Fibroblast of villous mesenchyme (primary cell): Measurements from ENCODE around the gene STEAP4. TPM values are rescaled to one million over a fixed set of nuclear protein-coding genes. Genes with fewer than 3 reads are reported as not detected.
A peak's percentile ranks its signal among the peaks of the same experiment; 100 is the strongest.

ENCODE experiments used
- DNase-seq: peaks from one replicate; pipeline ENCODE4 v3.0.0-alpha.2; 2010; ENCODE audit warnings: low read depth
- H3K4me3 ChIP-seq: 2 replicates; pipeline ENCODE4 v1.5.1; 2011; ENCODE audit warnings: low read depth, mild to moderate bottlenecking, low read length
- total RNA-seq: library from RNA; depleted of rRNA; stranded (reverse); fragments of >200 nt; gene quantifications from 2 replicates; pipeline ENCODE4 v1.2.3, GENCODE V29; 2012
- TF ChIP-seq, protein P1 (sequence below): IDR thresholded peaks from 2 replicates; pipeline ENCODE4 v1.5.1; 2012; ENCODE audit warnings: low read depth, mild to moderate bottlenecking, low read length; ENCODE audit not compliant: insufficient read depth

Gene STEAP4
- total RNA-seq, 1 donor, result under 0.01 TPM

DNA sequence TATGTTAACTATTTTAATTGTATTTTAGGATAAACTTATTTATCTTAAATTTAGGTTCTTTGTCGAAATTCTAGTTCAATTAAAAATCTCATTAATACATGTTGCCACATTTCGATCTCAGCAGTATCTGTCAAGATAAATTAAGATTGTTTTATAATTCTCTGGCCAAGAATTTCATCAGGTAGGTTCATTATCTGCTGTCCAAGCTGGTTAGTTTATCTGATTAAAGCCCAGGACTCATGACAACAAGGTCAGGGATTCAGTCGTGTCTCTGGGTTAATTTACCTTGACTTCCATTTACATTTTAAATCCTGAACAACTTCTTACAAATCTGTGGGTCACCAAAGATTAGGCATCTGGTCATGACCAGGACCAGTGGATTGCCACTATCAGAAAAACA is 7.6 kb downstream of the STEAP4 start:
- TF ChIP-seq, protein P1, sequence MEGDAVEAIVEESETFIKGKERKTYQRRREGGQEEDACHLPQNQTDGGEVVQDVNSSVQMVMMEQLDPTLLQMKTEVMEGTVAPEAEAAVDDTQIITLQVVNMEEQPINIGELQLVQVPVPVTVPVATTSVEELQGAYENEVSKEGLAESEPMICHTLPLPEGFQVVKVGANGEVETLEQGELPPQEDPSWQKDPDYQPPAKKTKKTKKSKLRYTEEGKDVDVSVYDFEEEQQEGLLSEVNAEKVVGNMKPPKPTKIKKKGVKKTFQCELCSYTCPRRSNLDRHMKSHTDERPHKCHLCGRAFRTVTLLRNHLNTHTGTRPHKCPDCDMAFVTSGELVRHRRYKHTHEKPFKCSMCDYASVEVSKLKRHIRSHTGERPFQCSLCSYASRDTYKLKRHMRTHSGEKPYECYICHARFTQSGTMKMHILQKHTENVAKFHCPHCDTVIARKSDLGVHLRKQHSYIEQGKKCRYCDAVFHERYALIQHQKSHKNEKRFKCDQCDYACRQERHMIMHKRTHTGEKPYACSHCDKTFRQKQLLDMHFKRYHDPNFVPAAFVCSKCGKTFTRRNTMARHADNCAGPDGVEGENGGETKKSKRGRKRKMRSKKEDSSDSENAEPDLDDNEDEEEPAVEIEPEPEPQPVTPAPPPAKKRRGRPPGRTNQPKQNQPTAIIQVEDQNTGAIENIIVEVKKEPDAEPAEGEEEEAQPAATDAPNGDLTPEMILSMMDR, result no peak
- H3K4me3 ChIP-seq, result no peak overlapping the region
- DNase-seq, result no peak

DNA sequence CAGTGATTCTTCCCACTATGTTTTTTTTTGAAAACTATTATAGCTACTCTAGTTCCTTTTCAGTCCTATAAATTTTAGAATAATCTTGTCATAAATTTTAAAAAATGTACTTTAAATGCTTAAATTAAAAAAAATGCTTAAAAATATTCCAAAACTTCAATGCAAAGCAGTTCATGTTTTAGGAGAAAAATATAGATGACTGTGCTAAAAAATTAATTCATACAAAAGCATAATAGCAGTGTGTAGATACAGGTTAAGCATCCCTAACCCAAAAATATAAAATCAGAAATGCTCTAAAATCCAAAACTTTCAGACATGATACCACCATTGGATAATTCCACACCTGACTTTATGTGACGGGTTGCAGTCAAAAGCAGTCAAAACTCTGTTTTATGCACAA is 12.8 kb downstream of the STEAP4 start:
- TF ChIP-seq, protein P1, result no peak
- H3K4me3 ChIP-seq, result no peak overlapping the region
- no peak for DNase-seq

DNA sequence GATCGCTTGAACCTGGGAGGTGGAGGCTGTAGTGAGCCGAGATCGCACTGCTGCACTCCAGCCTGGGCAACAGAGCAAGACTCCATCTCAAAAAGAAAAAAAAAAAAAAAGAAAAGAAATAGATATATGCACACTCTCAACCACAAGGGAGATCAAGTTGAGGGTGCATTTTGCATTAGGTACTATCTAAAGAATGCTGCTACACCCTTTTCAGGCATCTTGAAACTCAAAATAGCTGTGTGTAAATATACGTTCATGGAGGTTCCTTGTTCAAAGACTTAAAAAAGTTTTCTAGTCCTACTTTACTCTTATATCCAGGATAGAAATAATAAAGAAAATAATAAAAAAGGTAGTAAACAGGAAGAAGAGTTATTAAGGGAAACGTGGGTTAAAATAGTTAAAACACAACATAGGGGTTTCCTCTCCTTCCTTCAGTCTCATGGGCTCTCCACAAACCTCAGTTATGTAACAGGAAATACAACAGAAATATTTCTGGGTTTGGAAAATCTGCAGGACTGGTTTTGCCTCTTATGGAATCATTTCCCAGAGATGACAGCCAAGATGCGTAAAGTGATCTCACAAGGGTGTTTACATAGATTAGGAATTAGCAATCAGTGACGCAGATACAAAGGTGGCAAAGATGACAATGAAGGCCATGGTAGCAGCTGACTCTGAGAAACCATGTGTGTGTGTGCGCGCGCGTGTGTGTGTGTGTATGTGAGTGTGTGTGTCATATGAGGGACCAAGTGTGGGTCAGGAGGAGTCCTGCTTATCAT is 15.1 kb downstream of the STEAP4 start:
- TF ChIP-seq, protein P1, result no peak
- H3K4me3 ChIP-seq, result no peak overlapping the region
- peak; percentile 30 for DNase-seq

DNA sequence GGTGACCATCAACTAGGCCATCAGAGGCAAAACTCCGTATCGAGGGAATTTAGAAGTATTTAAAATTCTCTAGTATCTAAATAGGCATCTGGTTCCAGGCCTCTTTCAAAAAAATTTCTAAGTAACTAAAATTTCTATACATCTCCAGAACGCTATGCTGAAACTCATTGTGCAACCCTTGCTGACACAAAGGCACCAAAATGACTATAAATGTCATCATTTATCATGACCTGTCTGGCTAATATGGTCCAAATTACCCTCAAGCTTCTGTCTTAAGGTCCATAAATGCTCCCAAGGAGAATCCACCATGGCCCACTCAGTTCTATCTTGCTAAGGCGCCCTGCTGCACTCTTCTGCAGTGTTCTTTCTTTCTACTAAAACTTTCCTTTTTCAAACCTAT is 16.2 kb downstream of the STEAP4 start:
- DNase-seq, result no peak
- TF ChIP-seq, protein P1, result no peak
- no peak overlapping the region for H3K4me3 ChIP-seq

DNA sequence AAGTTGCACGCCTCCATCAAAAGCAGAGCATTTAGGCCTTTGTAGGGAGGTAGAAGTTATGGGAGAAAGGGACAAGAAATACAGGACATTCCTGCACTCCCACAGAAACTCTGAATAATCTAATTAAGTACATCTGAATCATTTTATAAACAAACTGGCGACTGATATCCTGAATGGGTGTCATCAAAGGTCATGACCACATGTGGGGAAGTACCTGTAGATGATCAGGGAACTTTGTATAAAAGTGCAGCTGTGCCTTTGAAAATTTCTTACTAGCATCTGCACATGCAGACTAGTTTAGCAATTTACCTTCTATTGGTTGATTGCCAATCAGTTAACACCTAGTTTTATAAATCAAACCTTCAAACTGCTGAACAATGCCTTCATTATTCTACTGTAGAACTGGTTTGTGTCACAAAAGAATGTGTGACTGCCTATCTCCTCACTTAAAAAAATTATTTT is 17.1 kb downstream of the STEAP4 start:
- TF ChIP-seq, protein P1, result no peak
- no peak overlapping the region for H3K4me3 ChIP-seq
- DNase-seq, result no peak

DNA sequence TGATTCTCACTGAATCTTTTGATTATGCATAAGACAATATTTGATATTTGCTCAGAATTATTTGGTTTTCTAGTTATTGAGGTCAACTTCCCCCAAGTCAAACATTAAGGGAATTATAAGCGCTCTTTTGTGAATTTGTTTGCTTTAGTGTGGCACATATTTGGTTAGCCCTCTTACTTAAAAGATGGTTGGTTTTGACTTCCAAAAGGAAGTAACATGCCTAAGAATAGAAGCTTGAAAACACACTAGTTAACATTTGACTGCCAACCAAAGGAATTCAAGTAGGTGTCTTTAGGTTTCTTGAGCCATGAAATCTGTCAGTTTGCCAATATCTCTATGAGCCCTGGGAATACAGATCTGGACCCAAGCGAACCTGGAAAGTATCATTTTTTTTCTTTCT is 24.9 kb downstream of the STEAP4 start:
- DNase-seq, result no peak
- TF ChIP-seq, protein P1, result no peak
- H3K4me3 ChIP-seq, result no peak overlapping the region

DNA sequence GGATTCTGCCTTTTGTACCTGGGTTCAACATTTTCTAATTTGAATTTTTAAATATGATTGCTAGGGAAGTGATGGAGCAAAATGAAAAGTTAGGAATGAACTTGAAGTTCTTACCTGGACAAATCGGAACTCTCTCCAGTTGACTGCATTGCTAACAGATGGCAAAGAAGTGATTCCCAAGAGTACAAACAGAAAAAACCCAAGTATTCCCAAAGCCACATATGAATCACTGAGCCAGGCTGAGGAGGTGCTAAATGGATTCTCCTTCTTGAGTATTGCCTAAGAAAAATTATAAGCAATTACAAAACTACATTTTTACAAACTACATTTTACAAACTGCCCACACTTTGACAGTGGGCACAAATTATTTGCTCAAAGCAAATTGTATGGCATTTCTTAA is 25.9 kb downstream of the STEAP4 start:
- no peak for DNase-seq
- no peak overlapping the region for H3K4me3 ChIP-seq
- TF ChIP-seq, protein P1, result no peak
